ENCODE measurements around the gene RPH3AL. TPM values are rescaled to one million over a fixed set of nuclear protein-coding genes. Genes with fewer than 3 reads are reported as not detected.
"Not testable (repeated sequence)": the region's sequence is repeated elsewhere in the genome, so short reads cannot be mapped to it uniquely, and the experiment has no call there.

Gene RPH3AL
- total and polyA plus RNA-seq, 4 donors = 1.6 to 18.1 (median 8.0) TPM

DNA sequence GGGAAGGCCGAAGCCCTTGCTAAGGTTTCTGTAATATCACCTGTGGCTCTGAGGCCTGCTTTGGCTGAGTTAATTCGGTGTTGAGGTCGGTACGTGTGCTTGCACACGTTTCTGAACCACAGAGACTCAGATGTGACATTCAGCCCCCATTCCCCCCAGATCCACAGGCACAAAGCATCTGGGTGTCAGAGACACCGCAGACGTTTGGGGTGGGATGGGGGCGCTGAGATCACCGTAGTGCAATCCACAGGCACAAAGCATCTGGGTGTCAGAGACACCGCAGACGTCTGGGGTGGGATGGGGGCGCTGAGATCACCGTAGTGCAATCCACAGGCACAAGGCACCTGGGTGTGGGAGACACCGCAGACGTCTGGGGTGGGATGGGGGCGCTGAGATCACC lies 151.3 kb downstream of the RPH3AL start:
- intact Hi-C loops (cut with DNase I) = not testable (repeated sequence)
- 89 to 94% methylated on average over 13 to 14 of the region's 16 CpGs for WGBS, 2 donors
- DNase-seq = peak; percentile 22 to 73

GRCh38 chr17:200586-200985 lies 152.0 kb downstream of the RPH3AL start:
- H3K27me3 ChIP-seq (ENCODE audit: control insufficient read depth in 1 of 2, insufficient read depth in 2 of 2, low read length in 1 of 2) = no peaks in the 10 kb centered on the region
- ATAC-seq (ENCODE audit: low FRiP score) (no peak), DNase-seq (peak in 1 of 2 donors; percentile 72)
- intact Hi-C loops (cut with DNase I) = no loop called here
- no peak overlapping the region for H3K4me3 ChIP-seq (ENCODE audit: low read length in 2 of 2)
- no peak overlapping the region for H3K27ac ChIP-seq (ENCODE audit: low read depth in 1 of 2, low read length in 2 of 2)
- no peaks in the 10 kb centered on the region for H3K4me1 ChIP-seq (ENCODE audit: control insufficient read depth in 1 of 2, insufficient read depth in 2 of 2, low read length in 2 of 2)
- WGBS, 2 donors = 79 to 87% methylated on average over 10 of the region's 10 CpGs
- no peaks in the 10 kb centered on the region for H3K36me3 ChIP-seq (ENCODE audit: control insufficient read depth in 1 of 2, insufficient read depth in 2 of 2, low read length in 1 of 2)
- H3K9me3 ChIP-seq (ENCODE audit: control insufficient read depth, low read length) = no peaks in the 10 kb centered on the region

More for the DNA sequence above, 151.3 kb downstream of the RPH3AL start:
- H3K4me1 ChIP-seq (ENCODE audit: control insufficient read depth in 1 of 2, insufficient read depth in 2 of 2, low read length in 2 of 2); H3K4me3 ChIP-seq (ENCODE audit: low read length in 2 of 2); H3K36me3 ChIP-seq (ENCODE audit: control insufficient read depth in 1 of 2, insufficient read depth in 2 of 2, low read length in 1 of 2); H3K9me3 ChIP-seq (ENCODE audit: control insufficient read depth, low read length); H3K27me3 ChIP-seq (ENCODE audit: control insufficient read depth in 1 of 2, insufficient read depth in 2 of 2, low read length in 1 of 2); ATAC-seq (ENCODE audit: low FRiP score); H3K27ac ChIP-seq (ENCODE audit: low read depth in 1 of 2, low read length in 2 of 2): not testable (repeated sequence)

DNA sequence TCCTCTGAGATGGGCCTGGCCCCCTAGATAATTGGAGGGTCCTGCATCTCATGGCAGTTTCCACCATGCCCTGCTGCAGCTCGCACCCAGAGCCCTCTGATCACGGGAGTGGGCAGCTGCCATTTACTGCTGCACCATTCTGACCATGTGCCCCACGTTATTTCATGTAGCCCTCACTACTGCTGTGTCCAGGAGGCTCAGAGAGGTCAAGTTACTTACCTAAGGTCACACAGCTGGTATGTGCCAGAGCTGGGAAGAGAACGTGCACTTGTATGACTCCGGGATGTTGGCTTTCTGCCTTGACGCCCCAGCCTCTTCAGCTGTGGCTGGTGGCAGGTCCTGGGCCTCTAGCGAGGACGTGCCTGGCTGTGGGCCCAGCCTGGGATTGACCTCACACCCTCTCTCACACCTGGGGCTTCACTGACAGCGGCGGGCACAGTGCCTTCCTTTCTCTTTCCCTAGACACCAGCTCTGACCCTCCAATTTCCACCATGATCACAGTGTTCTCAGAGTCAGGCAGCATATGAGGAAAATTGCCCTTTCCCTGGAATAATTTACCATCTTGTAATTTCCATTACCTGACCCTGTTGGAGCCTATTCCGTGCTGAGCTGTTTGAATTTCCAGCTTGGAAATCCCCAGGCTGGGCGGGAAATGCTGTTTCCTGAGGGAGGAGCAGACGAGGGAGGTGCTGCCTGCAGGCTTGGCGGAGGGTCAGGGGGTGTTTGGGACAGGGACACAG lies 152.6 kb downstream of the RPH3AL start:
- no peaks in the 10 kb centered on the region for H3K36me3 ChIP-seq (ENCODE audit: control insufficient read depth in 1 of 2, insufficient read depth in 2 of 2, low read length in 1 of 2)
- peak; percentile 54 to 74 for DNase-seq
- H3K27me3 ChIP-seq (ENCODE audit: control insufficient read depth in 1 of 2, insufficient read depth in 2 of 2, low read length in 1 of 2) = no peaks in the 10 kb centered on the region
- no peak overlapping the region for H3K4me3 ChIP-seq (ENCODE audit: low read length in 2 of 2)
- WGBS, 2 donors = 59 to 61% methylated on average over 14 of the region's 14 CpGs
- peak; percentile 45 for ATAC-seq (ENCODE audit: low FRiP score)
- no peak overlapping the region for H3K27ac ChIP-seq (ENCODE audit: low read depth in 1 of 2, low read length in 2 of 2)
- no peaks in the 10 kb centered on the region for H3K4me1 ChIP-seq (ENCODE audit: control insufficient read depth in 1 of 2, insufficient read depth in 2 of 2, low read length in 2 of 2)
- intact Hi-C loops (cut with DNase I) = no loop called here
- H3K9me3 ChIP-seq (ENCODE audit: control insufficient read depth, low read length) = no peaks in the 10 kb centered on the region

- no peaks in the 10 kb centered on the region for H3K27me3 ChIP-seq (ENCODE audit: control insufficient read depth in 1 of 2, insufficient read depth in 2 of 2, low read length in 1 of 2)
- intact Hi-C loops (cut with DNase I) = no loop called here
- 9 to 11% methylated on average over 8 of the region's 8 CpGs for WGBS, 2 donors
- H3K4me1 ChIP-seq (ENCODE audit: control insufficient read depth in 1 of 2, insufficient read depth in 2 of 2, low read length in 2 of 2) = no peaks in the 10 kb centered on the region
- DNase-seq (peak; percentile 30 to 63), ATAC-seq (ENCODE audit: low FRiP score) (no peak)
- no peaks in the 10 kb centered on the region for H3K36me3 ChIP-seq (ENCODE audit: control insufficient read depth in 1 of 2, insufficient read depth in 2 of 2, low read length in 1 of 2)
- H3K4me3 ChIP-seq (ENCODE audit: low read length in 2 of 2) = no peak overlapping the region
- H3K9me3 ChIP-seq (ENCODE audit: control insufficient read depth, low read length) = no peaks in the 10 kb centered on the region
- H3K27ac ChIP-seq (ENCODE audit: low read depth in 1 of 2, low read length in 2 of 2) = no peak overlapping the region
Observed at GRCh38 chr17:199191-199604, 153.4 kb downstream of the RPH3AL start.

GRCh38 chr17:198225-198624 lies 154.4 kb downstream of the RPH3AL start:
- ATAC-seq (ENCODE audit: low FRiP score); H3K4me3 ChIP-seq (ENCODE audit: low read length in 2 of 2); H3K27ac ChIP-seq (ENCODE audit: low read depth in 1 of 2, low read length in 2 of 2); H3K36me3 ChIP-seq (ENCODE audit: control insufficient read depth in 1 of 2, insufficient read depth in 2 of 2, low read length in 1 of 2); H3K4me1 ChIP-seq (ENCODE audit: control insufficient read depth in 1 of 2, insufficient read depth in 2 of 2, low read length in 2 of 2); H3K27me3 ChIP-seq (ENCODE audit: control insufficient read depth in 1 of 2, insufficient read depth in 2 of 2, low read length in 1 of 2); H3K9me3 ChIP-seq (ENCODE audit: control insufficient read depth, low read length); intact Hi-C loops (cut with DNase I): not testable (repeated sequence)
- DNase-seq = peak; percentile 45 to 71
- 91 to 92% methylated on average over 15 of the region's 15 CpGs for WGBS, 2 donors

- 92 to 93% methylated on average over 2 of the region's 2 CpGs for WGBS, 2 donors
- Histone ChIP-seq H3K4me1 (ENCODE audit: control insufficient read depth in 1 of 2, insufficient read depth in 2 of 2, low read length in 2 of 2) (no peaks in the 10 kb centered on the region), H3K36me3 (ENCODE audit: control insufficient read depth in 1 of 2, insufficient read depth in 2 of 2, low read length in 1 of 2) (no peaks in the 10 kb centered on the region), H3K27me3 (ENCODE audit: control insufficient read depth in 1 of 2, insufficient read depth in 2 of 2, low read length in 1 of 2) (no peaks in the 10 kb centered on the region), H3K9me3 (ENCODE audit: control insufficient read depth, low read length) (no peaks in the 10 kb centered on the region), H3K4me3 (ENCODE audit: low read length in 2 of 2) (no peak overlapping the region), H3K27ac (ENCODE audit: low read depth in 1 of 2, low read length in 2 of 2) (no peak overlapping the region)
- no peak for ATAC-seq (ENCODE audit: low FRiP score)
- intact Hi-C loops (cut with DNase I) = no loop called here
- peak; percentile 8 to 35 for DNase-seq
Observed at GRCh38 chr17:197352-197751, 155.3 kb downstream of the RPH3AL start.

DNA sequence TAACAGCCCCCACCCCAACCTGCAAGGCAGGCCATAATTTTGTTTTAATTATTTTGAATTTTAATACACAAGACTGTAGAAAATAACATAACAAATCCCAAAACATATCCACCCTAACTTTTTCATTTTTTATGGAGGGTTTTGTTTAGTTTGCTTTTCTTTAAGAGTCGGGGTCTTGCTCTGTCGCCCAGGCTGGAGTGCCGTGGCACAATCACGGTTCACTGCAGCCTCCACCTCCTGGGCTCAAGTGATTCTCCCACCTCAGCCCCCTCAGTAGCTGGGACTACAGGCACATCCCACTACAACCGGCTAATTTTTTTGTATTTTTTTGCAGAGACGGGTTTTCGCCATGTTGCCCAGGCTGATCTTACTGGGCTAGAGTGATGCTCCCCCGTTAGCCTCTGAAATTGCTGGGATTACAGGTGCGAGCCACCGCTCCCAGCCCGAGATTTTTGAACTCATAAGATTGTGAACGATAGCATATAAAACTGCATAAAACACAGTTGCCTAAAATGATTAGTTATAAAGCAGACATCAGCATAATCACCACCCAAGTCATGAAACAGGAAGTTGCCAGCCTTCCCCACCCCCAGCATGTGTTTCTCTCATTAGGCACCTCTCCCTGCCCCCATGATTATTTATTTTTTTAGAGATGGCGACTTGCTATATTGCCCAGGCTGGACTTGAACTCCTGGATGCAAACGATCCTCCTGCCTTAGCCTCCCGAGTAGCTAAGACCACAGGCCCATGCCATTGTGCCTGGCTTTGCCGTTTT lies 157.6 kb downstream of the RPH3AL start:
- no peaks in the 10 kb centered on the region for H3K4me1 ChIP-seq (ENCODE audit: control insufficient read depth in 1 of 2, insufficient read depth in 2 of 2, low read length in 2 of 2)
- ATAC-seq (ENCODE audit: low FRiP score) (no peak), DNase-seq (peak in 1 of 2 donors; percentile 36)
- 60 to 79% methylated on average over 16 of the region's 16 CpGs for WGBS, 2 donors
- no peaks in the 10 kb centered on the region for H3K36me3 ChIP-seq (ENCODE audit: control insufficient read depth in 1 of 2, insufficient read depth in 2 of 2, low read length in 1 of 2)
- H3K9me3 ChIP-seq (ENCODE audit: control insufficient read depth, low read length) = no peaks in the 10 kb centered on the region
- no peak overlapping the region for H3K4me3 ChIP-seq (ENCODE audit: low read length in 2 of 2)
- no peak overlapping the region for H3K27ac ChIP-seq (ENCODE audit: low read depth in 1 of 2, low read length in 2 of 2)
- intact Hi-C loops (cut with DNase I) = no loop called here
- no peaks in the 10 kb centered on the region for H3K27me3 ChIP-seq (ENCODE audit: control insufficient read depth in 1 of 2, insufficient read depth in 2 of 2, low read length in 1 of 2)

- no peaks in the 10 kb centered on the region for H3K4me1 ChIP-seq (ENCODE audit: control insufficient read depth in 1 of 2, insufficient read depth in 2 of 2, low read length in 2 of 2)
- no peaks in the 10 kb centered on the region for H3K36me3 ChIP-seq (ENCODE audit: control insufficient read depth in 1 of 2, insufficient read depth in 2 of 2, low read length in 1 of 2)
- no peak for ATAC-seq (ENCODE audit: low FRiP score)
- no peaks in the 10 kb centered on the region for H3K27me3 ChIP-seq (ENCODE audit: control insufficient read depth in 1 of 2, insufficient read depth in 2 of 2, low read length in 1 of 2)
- no peaks in the 10 kb centered on the region for H3K9me3 ChIP-seq (ENCODE audit: control insufficient read depth, low read length)
- no peak overlapping the region for H3K4me3 ChIP-seq (ENCODE audit: low read length in 2 of 2)
- WGBS, 2 donors = 50 to 59% methylated on average over 31 of the region's 31 CpGs
- no peak overlapping the region for H3K27ac ChIP-seq (ENCODE audit: low read depth in 1 of 2, low read length in 2 of 2)
- peak in 1 of 2 donors; percentile 35 for DNase-seq
- intact Hi-C loops (cut with DNase I) = no loop called here
Observed at GRCh38 chr17:193841-194806, 158.5 kb downstream of the RPH3AL start.

Data from aorta (tissue), 5 donors.